GM21619 (cell line): ENCODE results near the gene CNTNAP2.
A peak's percentile ranks its signal among the peaks of the same experiment; 100 is the strongest.

Experiments
- ATAC-seq: cut with Tn5 transposase; IDR thresholded peaks from one replicate; pipeline ENCODE4 v1.9.1; 2021; ENCODE audit not compliant: unreplicated experiment

The CNTNAP2 gene

GRCh38 chr7:148108381-148108780 is 1991.8 kb downstream of the CNTNAP2 start:
- ATAC-seq: no peak

DNA sequence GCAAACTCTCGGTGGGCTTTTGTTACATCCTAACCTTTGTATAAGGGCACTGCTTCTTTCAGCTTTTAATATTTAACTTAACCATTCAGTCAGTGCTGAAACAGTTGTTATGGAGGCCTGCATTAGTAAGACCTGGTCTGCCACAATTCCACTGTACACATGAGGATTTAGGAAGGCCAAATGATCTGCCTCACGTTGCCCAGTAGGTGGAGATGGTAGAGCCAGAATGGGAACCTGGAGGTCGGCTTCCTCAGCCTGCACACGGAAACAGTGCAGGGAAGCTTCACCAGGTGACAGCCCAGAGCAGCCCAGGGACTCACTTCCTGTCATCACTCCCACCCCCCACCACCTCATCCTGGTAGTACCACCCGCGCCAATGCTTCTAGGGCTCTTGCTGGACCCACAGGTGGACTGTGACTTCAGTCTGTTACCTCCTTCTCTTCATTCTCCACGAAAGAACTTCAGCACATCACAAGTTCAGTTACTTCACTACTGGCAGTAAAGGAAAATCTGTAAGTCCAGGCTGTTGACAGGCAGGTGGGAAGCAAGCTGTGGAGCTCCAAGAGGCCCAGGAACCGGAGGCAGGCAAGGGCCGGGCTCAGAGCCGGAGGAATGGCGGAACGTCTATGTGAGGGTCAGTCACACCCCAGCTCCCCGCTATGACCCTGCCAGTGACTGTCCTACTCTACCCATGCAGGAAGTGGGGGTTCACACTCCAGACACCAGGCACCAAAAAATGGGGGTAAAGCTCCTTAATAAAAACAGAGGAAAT is 1993.7 kb downstream of the CNTNAP2 start:
- ATAC-seq: no peak

GRCh38 chr7:148114804-148115203 is 1998.2 kb downstream of the CNTNAP2 start:
- ATAC-seq: no peak

DNA sequence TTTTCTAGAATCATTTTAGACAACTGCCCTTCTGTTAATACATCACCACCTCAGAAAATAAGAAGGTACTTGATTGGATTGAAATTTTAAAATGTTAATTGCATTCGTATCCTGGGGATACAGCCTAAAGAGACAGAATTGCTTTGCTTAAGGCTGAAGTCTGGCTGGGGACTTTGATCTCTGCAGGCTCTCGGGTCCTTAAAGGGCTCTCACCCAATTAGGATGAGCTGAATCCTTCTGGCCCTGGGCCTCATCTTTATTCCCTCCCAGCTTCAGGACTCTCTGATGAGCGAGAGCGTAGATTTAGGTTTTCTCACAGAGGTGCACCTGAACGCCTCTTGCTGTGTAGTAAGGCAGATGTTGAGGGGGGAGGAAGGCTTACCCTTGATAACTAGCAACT is 1998.7 kb downstream of the CNTNAP2 start:
- ATAC-seq: no peak

- ATAC-seq: no peak
Observed at GRCh38 chr7:148116195-148116594, 1999.6 kb downstream of the CNTNAP2 start.

GRCh38 chr7:148116829-148117403 is 2000.3 kb downstream of the CNTNAP2 start:
- ATAC-seq: no peak

DNA sequence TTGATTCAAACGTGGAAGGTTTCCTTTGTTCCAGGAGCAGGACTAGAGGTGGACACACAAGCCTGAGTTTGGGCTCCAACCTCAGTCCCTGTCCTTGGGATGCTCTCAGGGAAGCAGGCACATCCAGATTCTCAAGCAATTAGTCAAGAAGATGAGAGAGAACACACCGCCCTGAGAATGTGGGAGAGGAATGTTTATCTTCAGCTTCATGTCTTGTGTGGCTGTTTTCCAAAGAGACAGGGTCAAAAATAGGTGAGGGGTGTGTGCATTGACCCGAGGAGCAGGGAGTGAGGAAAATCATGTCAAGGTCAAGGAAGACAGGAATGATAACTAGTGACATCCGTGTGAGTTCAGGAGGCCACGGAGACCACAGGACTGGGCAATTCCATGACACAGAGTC is 2001.8 kb downstream of the CNTNAP2 start:
- no peak for ATAC-seq

DNA sequence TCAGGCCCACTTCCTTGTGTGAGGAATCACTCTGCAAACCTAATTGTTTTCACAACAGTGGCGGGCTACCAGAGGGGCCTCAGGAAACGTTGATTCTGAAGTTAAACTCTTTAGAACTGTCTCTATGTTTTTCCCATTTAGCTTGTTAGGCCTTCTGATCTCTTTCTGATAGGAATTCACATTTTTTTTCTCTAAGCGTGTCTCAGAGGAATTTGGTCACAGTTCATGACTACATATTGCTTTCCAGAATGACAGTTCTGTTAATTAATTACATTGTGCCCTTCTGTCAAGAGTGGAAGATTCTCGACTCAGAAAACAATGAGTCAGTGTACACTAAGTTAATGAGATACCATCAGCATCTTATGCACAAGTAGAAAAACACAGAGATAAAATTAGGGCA is 2004.8 kb downstream of the CNTNAP2 start:
- ATAC-seq: peak; percentile 60

- peak; percentile 29 for ATAC-seq
Observed at GRCh38 chr7:148121847-148122246, 2005.2 kb downstream of the CNTNAP2 start.

DNA sequence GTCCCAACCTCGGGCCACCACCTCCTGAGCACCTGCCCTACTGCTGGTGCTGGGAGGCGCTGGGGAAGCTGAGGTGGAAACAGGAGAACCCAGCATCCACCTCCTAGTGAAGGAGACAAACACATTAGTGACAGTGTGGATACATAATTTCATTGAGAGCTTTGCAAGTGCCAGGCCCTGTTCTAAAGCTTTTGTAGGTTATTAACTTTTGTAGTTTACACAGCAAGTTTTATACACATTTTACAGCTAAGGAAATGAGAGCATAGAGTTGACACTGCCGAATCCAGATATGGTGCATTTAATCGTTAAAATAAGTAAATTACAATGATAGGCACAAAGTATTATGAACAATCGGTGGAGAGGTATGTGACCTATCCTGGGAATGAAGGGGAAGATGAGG is 2007.9 kb downstream of the CNTNAP2 start:
- no peak for ATAC-seq

DNA sequence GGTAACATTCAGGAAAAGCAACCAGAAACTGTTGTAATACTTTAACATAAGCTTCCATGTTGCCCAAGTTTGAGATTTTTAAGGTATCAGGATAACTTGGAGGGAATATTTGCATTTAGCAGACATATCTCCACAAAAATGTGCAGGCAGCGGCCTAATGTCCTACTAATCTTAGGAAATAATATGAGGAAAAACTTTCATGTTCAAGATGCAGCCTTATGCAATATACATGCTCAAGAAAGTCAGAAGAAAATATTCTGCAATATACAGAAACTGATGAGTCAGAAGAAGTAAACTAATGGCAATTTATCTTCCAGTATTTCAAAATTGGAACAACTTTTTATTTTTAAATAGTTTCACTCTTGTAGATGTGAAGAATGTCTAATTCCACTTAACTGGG is 2010.8 kb downstream of the CNTNAP2 start:
- no peak for ATAC-seq

- ATAC-seq: no peak
Observed at GRCh38 chr7:148129023-148129422, 2012.4 kb downstream of the CNTNAP2 start.

DNA sequence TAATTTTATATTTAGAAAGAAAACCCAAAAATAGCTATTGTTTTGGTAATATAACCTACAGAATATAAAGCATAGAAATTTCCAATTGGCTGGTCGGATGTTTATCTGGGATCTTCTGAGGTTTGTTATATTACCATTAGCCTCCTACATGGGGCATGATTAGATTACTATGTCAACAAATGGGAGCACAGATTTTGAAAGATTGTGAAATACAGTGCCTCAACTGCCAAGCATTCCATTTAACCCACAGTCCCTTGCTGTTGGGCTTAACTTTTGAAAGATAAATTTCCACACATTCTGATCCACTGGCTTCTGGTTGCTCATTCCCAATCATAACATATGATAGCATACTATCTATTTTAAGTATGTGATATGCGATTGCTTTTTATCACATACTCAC is 2018.5 kb downstream of the CNTNAP2 start:
- no peak for ATAC-seq

GRCh38 chr7:148135997-148136396 is 2019.4 kb downstream of the CNTNAP2 start:
- no peak for ATAC-seq

DNA sequence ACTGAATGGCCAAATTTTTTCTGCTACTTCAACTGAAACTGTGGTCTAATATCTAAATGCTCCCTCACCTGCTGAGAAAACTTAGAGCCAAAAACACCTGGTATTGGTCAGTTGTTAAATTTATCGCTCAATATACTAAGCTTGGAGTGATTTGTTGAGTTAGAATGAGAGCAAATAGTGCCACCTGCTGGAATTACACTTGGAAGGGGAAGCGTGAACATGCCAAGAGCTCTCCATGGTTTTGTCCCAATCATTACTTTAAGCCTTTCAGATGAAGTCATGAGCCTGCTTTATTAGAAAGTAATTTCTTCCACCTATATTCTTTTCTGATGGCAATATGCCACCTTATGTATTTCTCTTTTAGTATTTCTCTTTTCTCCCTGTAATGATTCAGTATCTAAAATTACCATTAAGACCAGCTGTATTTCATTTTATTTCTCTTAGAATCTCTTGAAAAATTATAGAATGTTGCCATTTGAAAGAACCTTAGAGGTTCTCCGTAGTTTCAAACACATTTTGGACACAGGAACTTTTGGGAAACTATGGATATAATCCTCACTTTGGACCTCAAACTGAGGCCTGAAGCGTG is 2026.2 kb downstream of the CNTNAP2 start:
- ATAC-seq: no peak

- no peak for ATAC-seq
Observed at GRCh38 chr7:148144827-148145226, 2028.2 kb downstream of the CNTNAP2 start.

DNA sequence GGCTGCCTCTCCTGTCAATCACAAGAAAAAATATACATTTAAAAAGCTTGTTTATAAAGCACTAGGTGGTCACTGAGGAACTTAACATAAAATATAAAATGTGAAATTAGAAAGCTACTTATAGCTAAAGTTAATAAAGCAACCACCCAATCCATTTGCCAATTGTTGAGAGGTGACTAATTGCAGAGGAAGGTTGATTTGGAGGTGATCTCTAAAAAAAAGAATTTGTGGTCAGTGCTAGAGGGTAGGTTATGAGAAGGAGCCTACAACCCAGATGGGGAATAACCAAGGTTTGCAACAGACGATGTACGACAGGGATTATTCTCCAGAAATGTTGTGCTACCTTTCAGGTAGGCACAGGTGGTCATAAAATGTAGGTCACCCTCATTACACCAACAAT is 2029.7 kb downstream of the CNTNAP2 start:
- no peak for ATAC-seq

GRCh38 chr7:148147438-148147837 is 2030.8 kb downstream of the CNTNAP2 start:
- no peak for ATAC-seq

DNA sequence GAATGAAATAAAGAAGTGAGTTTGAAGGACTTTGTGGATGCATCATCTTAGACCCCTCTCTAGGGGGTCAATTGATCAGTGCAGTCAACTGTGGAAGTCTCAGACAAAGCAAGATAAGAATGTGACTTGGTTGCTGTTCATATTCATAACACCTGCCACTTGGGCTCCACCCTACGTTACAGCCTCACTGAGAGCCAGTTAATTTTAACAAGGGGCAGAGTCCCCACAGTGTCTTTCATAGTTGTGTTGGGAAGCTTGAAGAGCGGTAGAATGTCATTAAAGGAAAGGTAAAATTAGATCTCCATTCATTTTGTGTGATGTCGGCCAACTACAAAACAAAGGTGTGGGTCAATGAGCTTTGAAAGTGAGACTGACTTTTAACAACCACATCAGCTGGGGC is 2031.9 kb downstream of the CNTNAP2 start:
- ATAC-seq: no peak

DNA sequence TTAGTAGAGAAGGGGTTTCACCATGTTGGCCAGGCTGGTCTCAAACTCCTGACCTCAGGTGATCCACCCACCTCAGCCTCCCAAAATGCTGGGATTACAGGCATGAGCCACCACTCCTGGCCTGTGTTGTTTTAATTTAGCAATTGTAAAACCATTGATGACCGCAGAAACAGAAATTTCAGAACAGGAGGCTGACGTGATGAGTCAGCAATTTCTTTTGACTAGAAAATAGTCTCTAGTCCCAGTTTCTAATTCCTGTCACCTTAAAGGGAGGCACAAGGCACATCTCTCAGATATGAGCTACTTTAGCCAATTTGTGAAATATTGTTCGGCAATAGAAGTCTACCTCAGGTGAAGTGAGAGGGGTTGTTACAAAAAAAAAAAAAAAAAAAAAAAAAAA is 2033.1 kb downstream of the CNTNAP2 start:
- no peak for ATAC-seq

- ATAC-seq: no peak
Observed at GRCh38 chr7:148151778-148152177, 2035.2 kb downstream of the CNTNAP2 start.

GRCh38 chr7:148153616-148154284 is 2037.1 kb downstream of the CNTNAP2 start:
- no peak for ATAC-seq
